Activated CD4-positive, alpha-beta T cell treated with anti-CD3 and anti-CD28 coated beads for 36 hours (primary cell): Measurements from ENCODE around the gene DDX46. TPM values are rescaled to one million over a fixed set of nuclear protein-coding genes. Genes with fewer than 3 reads are reported as not detected.
"Not testable (repeated sequence)": the region's sequence is repeated elsewhere in the genome, so short reads cannot be mapped to it uniquely, and the experiment has no call there.

Experiments
- ATAC-seq: fragments of 200-7000 bp; cut with Tn5 transposase; one replicate; pipeline ENCODE4 v1.10.0; 2021; ENCODE audit warnings: mild to moderate bottlenecking, moderate library complexity
- CTCF ChIA-PET: fragments of 350-600 bp; sonication (Branson Sonifier 250); formaldehyde crosslinking; loops from one replicate; lab custom pipeline; 2021; ENCODE audit warnings: antibody characterized with exemption; lab: Charles Lee
- POLR2A ChIA-PET: fragments of 350-600 bp; sonication (Branson Sonifier 250); formaldehyde crosslinking; loops from one replicate; lab custom pipeline; 2021; ENCODE audit warnings: antibody characterized with exemption, inconsistent platforms; lab: Charles Lee
- DNase-seq: peaks from one replicate; pipeline ENCODE4 v3.0.0-alpha.2; 2020
- H3K27ac Mint-ChIP-seq: one replicate; pipeline ENCODE4 v1.8.0; 2021; ENCODE audit warnings: mixed read lengths
- H3K27me3 Mint-ChIP-seq: one replicate; pipeline ENCODE4 v1.8.0; 2021; ENCODE audit warnings: mixed read lengths
- H3K36me3 Mint-ChIP-seq: one replicate; pipeline ENCODE4 v1.8.0; 2021; ENCODE audit warnings: low read depth, mixed read lengths
- H3K4me1 Mint-ChIP-seq: one replicate; pipeline ENCODE4 v1.8.0; 2021; ENCODE audit warnings: mixed read lengths
- H3K4me3 Mint-ChIP-seq: one replicate; pipeline ENCODE4 v1.8.0; 2021; ENCODE audit warnings: mild to moderate bottlenecking, moderate library complexity, mixed read lengths
- H3K9me3 Mint-ChIP-seq: one replicate; pipeline ENCODE4 v1.8.0; 2021; ENCODE audit warnings: low read depth, mixed read lengths
- intact Hi-C, 2 experiments: fragments of 100-400 bp; cut with DNase I in 1 of 2; cut with micrococcal nuclease in 1 of 2; formaldehyde crosslinking; loops; one replicate each; pipeline versions ENCODE4 v1.14.2 to v1.15.1; 2022 to 2024; cut with DNase I, micrococcal nuclease
- total RNA-seq, 2 experiments: library from RNA; stranded (reverse); gene quantifications; one replicate each; pipeline ENCODE4 v1.2.3, GENCODE V29; 2021

The DDX46 gene
- total RNA-seq, 2 experiments from 2014 or later = 63.5 to 86.7 TPM

DNA sequence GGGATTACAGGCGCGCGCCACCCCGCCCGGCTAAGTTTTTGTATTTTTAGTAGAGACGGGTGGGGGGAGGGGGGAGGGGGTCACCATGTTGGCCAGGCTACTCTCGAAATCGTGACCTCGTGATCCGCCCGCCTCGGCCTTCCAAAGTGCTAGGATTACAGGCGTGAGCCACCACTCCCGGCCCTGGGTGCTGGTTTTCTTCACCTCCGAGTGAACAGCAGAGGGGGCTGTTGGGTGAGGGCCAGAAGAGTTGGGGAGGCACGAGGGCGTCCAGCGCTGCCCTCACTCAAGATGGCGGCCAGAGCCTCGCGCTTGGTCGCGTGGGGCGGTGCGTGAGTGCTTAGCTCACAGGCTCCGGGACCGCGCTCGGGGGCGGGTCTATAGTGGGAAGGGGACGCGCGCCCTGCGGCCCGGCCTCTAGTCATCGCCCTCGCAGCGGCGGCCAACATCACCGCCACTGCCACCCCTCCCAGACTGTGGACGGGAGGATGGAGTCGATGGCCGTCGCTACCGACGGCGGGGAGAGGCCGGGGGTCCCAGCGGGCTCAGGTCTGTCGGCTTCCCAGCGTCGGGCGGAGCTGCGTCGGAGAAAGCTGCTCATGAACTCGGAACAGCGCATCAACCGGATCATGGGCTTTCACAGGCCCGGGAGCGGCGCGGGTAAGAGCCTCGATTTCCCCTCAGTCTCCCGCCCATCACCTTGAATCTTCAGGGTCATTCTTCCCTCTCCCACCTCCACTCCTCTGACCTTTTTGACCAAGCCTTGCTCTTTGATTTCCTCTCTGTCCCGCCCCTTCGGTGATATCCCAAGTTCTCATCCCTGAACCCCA is 20.2 kb upstream of the DDX46 start, which contains the start of gene CAMLG:
Gene CAMLG (plus strand): TSS at position 416 of the 830 bp plus-strand sequence. CDS start 73 bp downstream, at position 489.
- intact Hi-C loops = loop anchor here (1.0 to 5.0 kb wide), 17 partner anchors 20 to 562 kb away; partner anchors contain the start of genes C5orf24 (in 2 of the 2), DDX46 (in 2 of the 2), PCBD2 (in 2 of the 2) and CDKL3 (in 1 of the 2)
- peaks cover 13% of the 10 kb centered on the region for H3K36me3 Mint-ChIP-seq

DNA sequence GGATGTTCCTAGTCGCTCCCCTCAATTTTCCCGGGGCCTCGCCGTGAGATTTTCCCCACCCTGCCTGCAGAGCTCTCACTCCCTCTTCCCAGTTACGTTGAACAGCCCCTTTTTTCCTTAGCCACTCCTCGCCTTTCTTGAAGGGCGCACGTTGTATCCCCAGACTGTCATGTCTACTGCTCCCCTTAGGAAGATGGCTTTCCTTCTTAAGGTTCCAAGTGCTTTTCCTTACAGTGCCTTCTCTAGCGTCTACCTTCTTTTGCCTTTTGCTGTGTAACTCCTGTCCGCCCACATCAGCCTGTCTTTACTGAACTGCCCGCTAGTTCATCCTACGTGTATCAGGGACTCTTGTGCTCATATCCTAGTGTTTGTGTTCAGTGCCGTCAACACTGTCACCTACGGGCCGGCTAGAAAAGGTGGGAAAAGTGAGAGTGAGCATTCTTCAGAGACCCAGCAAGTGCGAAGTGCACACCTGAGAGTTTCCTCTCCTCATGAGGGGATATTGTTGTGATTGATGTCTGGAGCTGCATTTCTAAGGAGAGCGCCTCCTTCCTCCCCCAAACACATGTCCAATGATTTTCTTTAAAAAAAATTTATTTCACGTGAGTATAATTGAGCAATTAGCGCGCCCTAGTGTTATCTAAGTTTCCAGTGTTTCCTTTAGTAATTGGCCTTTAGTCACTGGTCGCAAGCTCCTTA is 19.5 kb upstream of the DDX46 start:
- Mint-ChIP-seq H3K27ac (peak overlapping the region; percentile 95), H3K4me3 (peak overlapping the region; percentile 94), H3K36me3 (peaks cover 13% of the 10 kb centered on the region), H3K4me1 (peaks cover 27% of the 10 kb centered on the region), H3K9me3 (no peaks in the 10 kb centered on the region), H3K27me3 (no peaks in the 10 kb centered on the region)
- ChIA-PET CTCF (interaction anchor here (0.7 to 4.2 kb wide), 19 partner anchors 10 to 695 kb away, joined by 3 to 50 read pairs (median 4); partner anchors contain the start of genes C5orf24, DDX46, PCBD2 and PPP2CA), POLR2A (interaction anchor here (0.6 to 3.8 kb wide), 9 partner anchors 10 to 808 kb away, joined by 3 to 19 read pairs (median 3); partner anchors contain the start of genes C5orf24, DDX46 and PCBD2)
- DNase-seq (peak; percentile 58), ATAC-seq (peak; percentile 33)
- intact Hi-C loops = loop anchor here (1.0 to 5.0 kb wide), 17 partner anchors 19 to 562 kb away; partner anchors contain the start of genes C5orf24 (in 2 of the 2), DDX46 (in 2 of the 2), PCBD2 (in 2 of the 2) and CDKL3 (in 1 of the 2)

More for the DNA sequence above, 20.2 kb upstream of the DDX46 start, which contains the start of gene CAMLG:
- ATAC-seq = peak; percentile 97
- peak within 1 kb of the TSS; percentile 94 for H3K4me3 Mint-ChIP-seq
- peaks cover 27% of the 10 kb centered on the region for H3K4me1 Mint-ChIP-seq
- no peaks in the 10 kb centered on the region for H3K27me3 Mint-ChIP-seq
- peak; percentile 99 for DNase-seq
- ChIA-PET POLR2A (interaction anchor here (0.5 to 3.8 kb wide), 11 partner anchors 10 to 808 kb away, joined by 3 to 19 read pairs (median 3); partner anchors contain the start of genes C5orf24, DDX46 and PCBD2), CTCF (interaction anchor here (0.8 to 4.2 kb wide), 12 partner anchors 10 to 513 kb away, joined by 3 to 50 read pairs (median 4); partner anchors contain the start of genes C5orf24, DDX46, PCBD2 and PPP2CA)
- no peaks in the 10 kb centered on the region for H3K9me3 Mint-ChIP-seq
- peak within 1 kb of the TSS; percentile 95 for H3K27ac Mint-ChIP-seq

DNA sequence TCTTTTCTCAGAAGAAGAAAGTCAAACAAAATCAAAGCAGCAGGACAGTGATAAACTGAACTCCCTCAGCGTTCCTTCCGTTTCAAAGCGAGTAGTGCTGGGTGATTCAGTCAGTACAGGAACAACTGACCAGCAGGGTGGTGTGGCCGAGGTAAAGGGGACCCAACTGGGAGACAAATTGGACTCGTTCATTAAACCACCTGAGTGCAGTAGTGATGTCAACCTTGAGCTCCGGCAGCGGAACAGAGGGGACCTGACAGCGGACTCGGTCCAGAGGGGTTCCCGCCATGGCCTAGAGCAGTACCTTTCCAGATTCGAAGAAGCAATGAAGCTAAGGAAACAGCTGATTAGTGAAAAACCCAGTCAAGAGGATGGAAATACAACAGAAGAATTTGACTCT is 17.5 kb upstream of the DDX46 start:
- intact Hi-C loops = no loop called here
- Mint-ChIP-seq H3K27me3 (no peaks in the 10 kb centered on the region), H3K4me1 (peaks cover 27% of the 10 kb centered on the region), H3K36me3 (peaks cover 16% of the 10 kb centered on the region), H3K27ac (no peak overlapping the region), H3K9me3 (no peaks in the 10 kb centered on the region), H3K4me3 (no peak overlapping the region)
- ATAC-seq (no peak), DNase-seq (no peak)
- ChIA-PET CTCF (interaction anchor here (0.8 to 4.2 kb wide), 6 partner anchors 8 to 556 kb away, joined by 3 to 50 read pairs (median 4); partner anchors contain the start of gene DDX46), POLR2A (interaction anchor here (3.8 kb wide), 1 partner anchor 17 kb away, joined by 19 read pairs; the partner anchor contains the start of gene DDX46)

DNA sequence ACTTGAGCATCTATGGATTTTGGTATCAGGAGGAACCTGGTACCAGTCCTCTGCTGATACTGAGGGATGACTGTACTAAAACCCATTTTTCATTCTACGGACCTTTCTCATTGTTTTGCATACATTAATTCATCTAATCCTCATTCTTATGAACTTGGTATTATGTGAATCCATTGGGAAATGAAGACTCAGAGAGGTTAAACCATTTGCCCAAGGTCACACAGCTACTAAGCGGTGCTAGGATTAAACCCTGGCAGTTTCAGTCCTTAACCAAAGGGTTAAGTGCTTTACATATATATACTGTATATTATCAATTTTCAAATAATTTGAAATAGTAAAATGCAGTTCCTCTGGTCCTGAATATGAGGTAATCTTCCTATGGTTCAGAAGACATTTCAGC is 16.4 kb upstream of the DDX46 start:
- peaks cover 27% of the 10 kb centered on the region for H3K4me1 Mint-ChIP-seq
- no peak overlapping the region for H3K4me3 Mint-ChIP-seq
- ChIA-PET CTCF (interaction anchor here (0.7 to 0.8 kb wide), 2 partner anchors 17 to 157 kb away, joined by 3 read pairs; partner anchors contain the start of gene DDX46), POLR2A (interaction anchor here (0.7 to 0.9 kb wide), 2 partner anchors 15 to 134 kb away, joined by 5 to 13 read pairs; no protein-coding TSS in a partner anchor)
- no peaks in the 10 kb centered on the region for H3K9me3 Mint-ChIP-seq
- no peak for DNase-seq
- ATAC-seq = no peak
- no peak overlapping the region for H3K27ac Mint-ChIP-seq
- no peaks in the 10 kb centered on the region for H3K27me3 Mint-ChIP-seq
- H3K36me3 Mint-ChIP-seq = peaks cover 16% of the 10 kb centered on the region
- intact Hi-C loops = no loop called here

GRCh38 chr5:134749415-134749814 is 9.2 kb upstream of the DDX46 start:
- ATAC-seq = no peak
- intact Hi-C loops = no loop called here
- Mint-ChIP-seq H3K27ac (no peak overlapping the region), H3K4me1 (no peaks in the 10 kb centered on the region), H3K27me3 (no peaks in the 10 kb centered on the region), H3K9me3 (no peaks in the 10 kb centered on the region), H3K4me3 (no peak overlapping the region), H3K36me3 (peaks cover 14% of the 10 kb centered on the region)
- ChIA-PET CTCF (interaction anchor here (0.6 to 1.3 kb wide), 3 partner anchors 9 to 277 kb away, joined by 3 to 6 read pairs (median 3); partner anchors contain the start of gene CAMLG), POLR2A (interaction anchor here (0.6 kb wide), 1 partner anchor 11 kb away, joined by 3 read pairs; the partner anchor contains the start of gene CAMLG)
- DNase-seq = no peak

- peaks cover 29% of the 10 kb centered on the region for H3K4me1 Mint-ChIP-seq
- H3K27ac Mint-ChIP-seq = peak overlapping the region; percentile 89
- no peaks in the 10 kb centered on the region for H3K27me3 Mint-ChIP-seq
- DNase-seq (no peak), ATAC-seq (no peak)
- intact Hi-C loops = loop anchor here (1.0 to 2.0 kb wide), 11 partner anchors 20 to 753 kb away; partner anchors contain the start of genes CAMLG (in 2 of the 2), PCBD2 (in 2 of the 2), SAR1B (in 2 of the 2) and SEC24A (in 2 of the 2)
- peak overlapping the region; percentile 94 for H3K4me3 Mint-ChIP-seq
- POLR2A ChIA-PET = interaction anchor here (0.6 to 2.9 kb wide), 4 partner anchors 18 to 177 kb away, joined by 3 to 19 read pairs (median 4); partner anchors contain the start of genes C5orf24 and CAMLG
- CTCF ChIA-PET = interaction anchor here (0.7 to 4.4 kb wide), 11 partner anchors 10 to 171 kb away, joined by 3 to 50 read pairs (median 4); partner anchors contain the start of gene CAMLG
- peaks cover 3% of the 10 kb centered on the region for H3K36me3 Mint-ChIP-seq
- no peaks in the 10 kb centered on the region for H3K9me3 Mint-ChIP-seq
Measured at GRCh38 chr5:134758176-134758503, 439 bp upstream of the DDX46 start.

- POLR2A ChIA-PET, H3K9me3 Mint-ChIP-seq, DNase-seq, ATAC-seq, H3K27ac Mint-ChIP-seq, intact Hi-C loops, H3K4me1 Mint-ChIP-seq, H3K27me3 Mint-ChIP-seq, H3K4me3 Mint-ChIP-seq: not testable (repeated sequence)
- peaks cover 39% of the 10 kb centered on the region for H3K36me3 Mint-ChIP-seq
- CTCF ChIA-PET = interaction anchor here (0.6 kb wide), 1 partner anchor 82 kb away, joined by 3 read pairs; no protein-coding TSS in a partner anchor
Measured at GRCh38 chr5:134767528-134768291, 9.1 kb downstream of the DDX46 start.

- no peak for DNase-seq
- Mint-ChIP-seq H3K27ac (no peak overlapping the region), H3K4me1 (no peaks in the 10 kb centered on the region), H3K4me3 (no peak overlapping the region), H3K27me3 (no peaks in the 10 kb centered on the region), H3K9me3 (no peaks in the 10 kb centered on the region), H3K36me3 (peaks cover 45% of the 10 kb centered on the region)
- no peak for ATAC-seq
- intact Hi-C loops = no loop called here
- CTCF ChIA-PET = no interaction called here
- POLR2A ChIA-PET = no interaction called here
Measured at GRCh38 chr5:134769206-134769605, 10.6 kb downstream of the DDX46 start.

DNA sequence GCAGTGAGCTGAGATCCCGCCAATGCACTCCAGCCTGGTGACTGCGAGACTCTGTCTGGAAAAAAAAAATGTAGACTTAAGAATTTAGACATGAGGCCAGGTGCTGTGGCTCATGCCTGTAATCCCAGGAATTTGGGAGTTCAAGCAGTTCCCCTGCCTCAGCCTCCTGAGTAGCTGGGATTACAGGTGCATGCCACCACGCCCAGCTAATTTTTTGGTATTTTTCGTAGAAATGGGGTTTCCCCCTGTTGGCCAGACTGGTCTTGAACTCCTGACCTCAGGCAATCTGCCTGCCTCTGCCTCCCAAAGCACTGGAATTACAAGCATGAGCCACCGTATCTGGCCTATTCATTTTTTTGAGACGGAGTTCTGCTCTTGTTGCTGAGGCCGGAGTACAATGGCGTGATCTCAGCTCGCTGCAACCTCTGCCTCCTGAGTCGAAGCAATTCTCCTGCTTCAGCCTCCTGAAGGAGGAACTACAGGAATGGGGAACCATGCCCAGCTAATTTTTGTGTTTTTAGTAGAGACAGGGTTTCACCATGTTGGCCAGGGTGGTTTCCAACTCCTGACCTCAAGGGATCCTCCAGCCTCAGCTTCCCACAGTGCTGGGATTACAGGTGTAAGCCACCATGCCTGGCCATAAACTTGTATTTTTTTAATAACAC is 14.0 kb downstream of the DDX46 start:
- no peak for ATAC-seq
- CTCF ChIA-PET = interaction anchor here (1.3 kb wide), 1 partner anchor 185 kb away, joined by 3 read pairs; no protein-coding TSS in a partner anchor

More for the DNA sequence above, 14.0 kb downstream of the DDX46 start:
- intact Hi-C loops = no loop called here
- POLR2A ChIA-PET = no interaction called here
- Mint-ChIP-seq H3K4me3 (no peak overlapping the region), H3K27me3 (no peaks in the 10 kb centered on the region), H3K9me3 (no peaks in the 10 kb centered on the region), H3K36me3 (peaks cover 43% of the 10 kb centered on the region), H3K4me1 (no peaks in the 10 kb centered on the region), H3K27ac (no peak overlapping the region)
- DNase-seq = no peak
